H9 (cell line): ENCODE measurements around the gene CNNM1. TPM values are rescaled to one million over a fixed set of nuclear protein-coding genes. Genes with fewer than 3 reads are reported as not detected.

ENCODE experiments used
- DNase-seq: peaks from one replicate; pipeline ENCODE4 v3.0.0-alpha.2; 2017
- H2AFZ ChIP-seq: one replicate; pipeline ENCODE4 v1.6.1; 2013; ENCODE audit warnings: mild to moderate bottlenecking, low read length, control low read depth, moderate library complexity
- H2AK5ac ChIP-seq: 2 replicates; pipeline ENCODE4 v1.6.1; 2013; ENCODE audit warnings: low read length, control low read depth, mixed read lengths; ENCODE audit not compliant: insufficient read length
- H2BK120ac ChIP-seq: one replicate; pipeline ENCODE4 v1.6.1; 2013; ENCODE audit warnings: low read depth, mild to moderate bottlenecking, low read length, control low read depth, inconsistent platforms; ENCODE audit not compliant: poor library complexity, severe bottlenecking
- H2BK12ac ChIP-seq: 2 replicates; pipeline ENCODE4 v1.6.1; 2013; ENCODE audit warnings: low read length, control low read depth, mixed read lengths, low read depth; ENCODE audit not compliant: insufficient read length
- H2BK15ac ChIP-seq: 2 replicates; pipeline ENCODE4 v1.6.1; 2013; ENCODE audit warnings: low read depth, low read length, control low read depth
- H2BK20ac ChIP-seq: one replicate; pipeline ENCODE4 v1.6.1; 2013; ENCODE audit warnings: low read depth, mild to moderate bottlenecking, low read length, control low read depth, inconsistent platforms; ENCODE audit not compliant: poor library complexity, severe bottlenecking
- H2BK5ac ChIP-seq: 2 replicates; pipeline ENCODE4 v1.6.1; 2013; ENCODE audit warnings: low read length, control low read depth, mixed read lengths; ENCODE audit not compliant: insufficient read length
- H3K14ac ChIP-seq: 2 replicates; pipeline ENCODE4 v1.6.1; 2013; ENCODE audit warnings: low read length, control low read depth; ENCODE audit not compliant: insufficient read depth
- H3K18ac ChIP-seq: 2 replicates; pipeline ENCODE4 v1.6.1; 2013; ENCODE audit warnings: low read depth, mild to moderate bottlenecking, mixed read lengths, low read length, control low read depth; ENCODE audit not compliant: insufficient read length
- H3K23ac ChIP-seq: 2 replicates; pipeline ENCODE4 v1.6.1; 2013; ENCODE audit warnings: low read length, control low read depth, mixed read lengths, low read depth; ENCODE audit not compliant: insufficient read length
- H3K23me2 ChIP-seq: 2 replicates; pipeline ENCODE4 v1.6.1; 2013; ENCODE audit warnings: low read depth, mild to moderate bottlenecking, mixed read lengths, low read length, control low read depth; ENCODE audit not compliant: insufficient read length, poor library complexity, severe bottlenecking
- H3K27ac ChIP-seq: 2 replicates; pipeline ENCODE4 v1.5.1; 2013; ENCODE audit warnings: low read length, control low read depth, mixed read lengths, low read depth; ENCODE audit not compliant: insufficient read length
- H3K27me3 ChIP-seq: 2 replicates; pipeline ENCODE4 v1.6.1; 2013; ENCODE audit warnings: low read length, control low read depth, inconsistent platforms; ENCODE audit not compliant: insufficient read depth
- H3K4ac ChIP-seq: 2 replicates; pipeline ENCODE4 v1.6.1; 2013; ENCODE audit warnings: low read depth, mild to moderate bottlenecking, control low read depth, inconsistent platforms, low read length, moderate library complexity
- H3K4me1 ChIP-seq: 2 replicates; pipeline ENCODE4 v1.6.1; 2013; ENCODE audit warnings: low read length, control low read depth, inconsistent platforms; ENCODE audit not compliant: insufficient read depth
- H3K4me2 ChIP-seq: 2 replicates; pipeline ENCODE4 v1.6.1; 2013; ENCODE audit warnings: low read length, control low read depth, mixed read lengths; ENCODE audit not compliant: insufficient read length, insufficient read depth
- H3K56ac ChIP-seq: 2 replicates; pipeline ENCODE4 v1.6.1; 2013; ENCODE audit warnings: low read depth, mild to moderate bottlenecking, mixed read lengths, low read length, control low read depth; ENCODE audit not compliant: insufficient read length
- H3K79me1 ChIP-seq: 2 replicates; pipeline ENCODE4 v1.6.1; 2013; ENCODE audit warnings: low read depth, mild to moderate bottlenecking, moderate library complexity, low read length, control low read depth, inconsistent platforms; ENCODE audit not compliant: insufficient read depth, poor library complexity, severe bottlenecking
- H3K79me2 ChIP-seq: 2 replicates; pipeline ENCODE4 v1.6.1; 2013; ENCODE audit warnings: low read length, control low read depth, inconsistent platforms; ENCODE audit not compliant: insufficient read depth
- H3K9ac ChIP-seq: 2 replicates; pipeline ENCODE4 v1.6.1; 2013; ENCODE audit warnings: low read length, control low read depth, mixed read lengths; ENCODE audit not compliant: insufficient read length; ENCODE audit errors: extremely low read depth
- H3K9me3 ChIP-seq: one replicate; pipeline ENCODE4 v1.6.1; 2013; ENCODE audit warnings: low read depth, low read length, inconsistent platforms; ENCODE audit not compliant: control insufficient read depth
- H3T11ph ChIP-seq: one replicate; pipeline ENCODE4 v1.6.1; 2013; ENCODE audit warnings: mild to moderate bottlenecking, low read length, control low read depth, inconsistent platforms
- H4K20me1 ChIP-seq: one replicate; pipeline ENCODE4 v1.6.1; 2013; ENCODE audit not compliant: control insufficient read depth, insufficient read length, insufficient read depth
- H4K5ac ChIP-seq: 2 replicates; pipeline ENCODE4 v1.6.1; 2013; ENCODE audit warnings: low read depth, mild to moderate bottlenecking, mixed read lengths, low read length, control low read depth; ENCODE audit not compliant: insufficient read length
- H4K8ac ChIP-seq: replicated peaks from 2 replicates; pipeline ENCODE4 v1.6.1; 2013; ENCODE audit warnings: low read length, control low read depth, mixed read lengths, low read depth; ENCODE audit not compliant: insufficient read length
- H4K91ac ChIP-seq: 2 replicates; pipeline ENCODE4 v1.6.1; 2013; ENCODE audit warnings: low read depth, mild to moderate bottlenecking, moderate library complexity, mixed read lengths, low read length, control low read depth; ENCODE audit not compliant: insufficient read length
- H3K27ac Mint-ChIP-seq, 3 experiments: 2 replicates in 2 of 3; 3 replicates in 1 of 3; pipeline ENCODE4 v1.8.0; 2020 to 2021; ENCODE audit warnings: mixed read lengths in 3 of 3, mild to moderate bottlenecking in 1 of 3, moderate library complexity in 1 of 3
- H3K27me3 Mint-ChIP-seq: 2 replicates; pipeline ENCODE4 v1.8.0; 2021; ENCODE audit warnings: low read depth, mild to moderate bottlenecking, moderate library complexity, mixed read lengths
- H3K36me3 Mint-ChIP-seq, 3 experiments: 2 replicates in 2 of 3; 3 replicates in 1 of 3; pipeline ENCODE4 v1.8.0; 2020 to 2021; ENCODE audit warnings: low read depth in 3 of 3, mixed read lengths in 3 of 3; ENCODE audit not compliant: insufficient read depth in 1 of 3
- H3K4me1 Mint-ChIP-seq, 2 experiments: 2 replicates each; pipeline ENCODE4 v1.8.0; 2020; ENCODE audit warnings: mixed read lengths in 2 of 2
- H3K4me3 Mint-ChIP-seq, 2 experiments: 2 replicates in 1 of 2; 3 replicates in 1 of 2; pipeline ENCODE4 v1.8.0; 2020 to 2021; ENCODE audit warnings: mild to moderate bottlenecking in 2 of 2, mixed read lengths in 2 of 2, moderate library complexity in 1 of 2
- H3K9me3 Mint-ChIP-seq, 2 experiments: 2 replicates in 1 of 2; 3 replicates in 1 of 2; pipeline ENCODE4 v1.8.0; 2020; ENCODE audit warnings: mild to moderate bottlenecking in 2 of 2, mixed read lengths in 2 of 2, moderate library complexity in 1 of 2
- CTCF ChIP-seq: fragments of 200-600 bp; sonication (generic); conservative IDR thresholded peaks from 3 replicates; pipeline ENCODE4 v1.8.0; 2021; ENCODE audit warnings: antibody characterized with exemption, mild to moderate bottlenecking
- WGBS: extraction: QIAGEN DNeasy Blood & Tissue Kit; methylation state at CpG from one replicate; pipeline ENCODE4 v1.1.7; 2013; ENCODE audit warnings: missing lambda C conversion rate, low lambda C conversion rate, mixed read lengths; ENCODE audit not compliant: insufficient read length; ENCODE audit errors: extremely low coverage; 5-methylcytosine and 5-hydroxymethylcytosine counted together
- total RNA-seq: library from RNA; stranded (reverse); gene quantifications from 2 replicates; pipeline ENCODE4 v1.2.1, GENCODE V29; 2021

The CNNM1 gene
- total RNA-seq, 1 experiment from 2014 or later, result 0.35 TPM

DNA sequence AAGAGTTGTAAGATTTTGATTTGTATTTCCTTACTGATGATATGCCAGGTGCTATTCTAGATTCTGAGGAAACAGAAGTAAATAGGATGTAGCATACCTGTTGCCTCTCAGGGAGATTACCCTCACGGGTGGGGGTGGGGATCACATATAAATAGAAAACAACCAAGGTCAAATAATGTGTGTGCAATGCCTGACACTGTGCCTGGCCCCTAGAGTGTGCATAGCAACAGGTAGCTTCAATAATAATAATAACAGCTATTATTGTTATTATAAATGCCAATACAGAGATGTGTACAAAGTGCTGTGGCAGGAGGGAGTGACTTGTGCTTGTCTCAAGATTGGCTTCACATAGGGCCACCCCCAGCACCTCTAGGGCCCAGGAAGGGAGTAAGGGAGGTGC is 24.0 kb downstream of the CNNM1 start:
- Histone ChIP-seq H3K4me2 (no peak overlapping the region), H3K23ac (no peak overlapping the region), H3K14ac (no peak overlapping the region; the same call in 1 of the 2 replicates), H3K4ac (no peak overlapping the region), H3K27ac (no peak overlapping the region), H3K27me3 (no peaks in the 10 kb centered on the region), H2AK5ac (no peak overlapping the region), H2AFZ (no peak overlapping the region), H2BK20ac (no peak overlapping the region), H4K5ac (no peak overlapping the region), H3K18ac (no peak overlapping the region), H2BK5ac (no peak overlapping the region), H2BK120ac (no peak overlapping the region), H3T11ph (no peak overlapping the region), H4K8ac (no peak overlapping the region), H4K20me1 (no peaks in the 10 kb centered on the region), H3K56ac (no peak overlapping the region), H3K9ac (no peak overlapping the region), H3K23me2 (no peaks in the 10 kb centered on the region), H4K91ac (no peak overlapping the region), H3K79me2 (no peaks in the 10 kb centered on the region), H3K9me3 (no peaks in the 10 kb centered on the region), H2BK15ac (no peak overlapping the region), H2BK12ac (no peak overlapping the region), H3K4me1 (peaks cover 7% of the 10 kb centered on the region; the same call in 1 of the 2 replicates), H3K79me1 (no peaks in the 10 kb centered on the region)
- DNase-seq, result no peak
- no CpG with 5 or more reads among the region's 1 CpG for WGBS
- Mint-ChIP-seq H3K27ac (no peak overlapping the region), H3K27me3 (peaks cover 41% of the 10 kb centered on the region), H3K9me3 (no peaks in the 10 kb centered on the region), H3K4me3 (no peak overlapping the region), H3K36me3 (no peaks in the 10 kb centered on the region), H3K4me1 (peaks cover 12% of the 10 kb centered on the region in 2 experiments)
- no peak for TF ChIP-seq CTCF
